GM18511 (cell line): ENCODE measurements around the gene SPCS3.
"Not testable (repeated sequence)": the region's sequence is repeated elsewhere in the genome, so short reads cannot be mapped to it uniquely, and the experiment has no call there.

Experiments used
- ATAC-seq: cut with Tn5 transposase; IDR thresholded peaks from one replicate; pipeline ENCODE4 v1.9.1; 2021; ENCODE audit warnings: mild to moderate bottlenecking, moderate library complexity; ENCODE audit not compliant: unreplicated experiment

SPCS3 gene

GRCh38 chr4:176302283-176303275, 17.2 kb upstream of the SPCS3 start:
- no peak for ATAC-seq

GRCh38 chr4:176303938-176304337, 15.8 kb upstream of the SPCS3 start:
- ATAC-seq: no peak

DNA sequence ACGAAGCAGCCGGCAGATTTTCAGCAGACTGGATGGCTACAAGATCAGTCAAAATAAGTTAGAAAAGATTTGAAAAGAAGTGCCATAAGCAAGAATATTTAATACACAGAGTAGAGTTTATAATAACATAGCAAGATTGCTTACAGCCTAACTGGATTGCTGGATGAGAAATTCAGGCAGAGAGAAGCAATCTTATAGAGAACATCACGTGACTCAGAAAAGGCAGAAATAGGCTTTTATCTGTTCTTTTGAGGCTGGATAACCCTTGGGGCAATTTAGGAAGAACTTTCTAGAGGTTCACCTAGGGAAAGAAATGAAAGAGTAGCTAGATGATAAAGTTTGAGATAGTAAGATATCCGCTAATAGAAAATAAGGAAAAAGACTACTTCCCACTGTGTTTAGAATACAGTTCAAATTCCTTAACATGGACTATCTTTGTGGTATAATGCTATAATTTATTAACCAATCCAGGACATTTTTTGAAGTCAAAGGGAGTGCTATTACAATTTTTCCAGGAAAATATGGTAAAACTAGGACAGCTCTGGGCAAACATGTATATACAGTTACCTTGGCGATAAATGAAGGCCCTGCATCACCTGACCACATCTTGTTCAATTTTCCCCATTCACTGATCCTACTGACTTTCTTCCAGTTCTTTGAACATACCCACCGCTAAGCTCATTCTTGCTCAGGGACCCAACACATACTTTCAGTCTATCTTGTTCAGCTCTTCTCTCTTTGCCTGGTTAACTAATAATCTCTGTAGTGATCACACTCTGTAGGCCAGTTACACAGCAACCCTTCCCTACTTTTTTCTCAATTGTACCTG, 12.7 kb upstream of the SPCS3 start:
- ATAC-seq: no peak

GRCh38 chr4:176307666-176307930, 12.2 kb upstream of the SPCS3 start:
- ATAC-seq: no peak

DNA sequence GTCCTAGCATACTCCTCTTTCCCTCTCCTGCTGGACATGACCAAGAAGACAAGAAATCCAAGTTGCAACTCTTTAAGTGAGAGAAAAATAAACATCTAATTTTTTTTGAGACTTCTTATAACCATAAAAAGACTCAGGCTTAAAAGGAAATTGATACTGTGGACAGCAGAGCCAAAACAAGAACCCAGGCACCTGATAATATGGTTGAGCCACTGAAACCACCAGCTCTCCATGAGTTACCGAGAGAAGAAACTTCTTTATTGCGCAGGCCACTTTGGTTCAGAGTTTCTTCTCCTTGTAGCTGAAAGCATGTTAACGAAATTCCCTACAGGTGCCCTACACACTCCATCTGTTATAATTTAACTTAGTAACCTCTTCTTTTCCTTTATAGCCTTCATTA, 11.3 kb upstream of the SPCS3 start:
- peak; percentile 69 for ATAC-seq

DNA sequence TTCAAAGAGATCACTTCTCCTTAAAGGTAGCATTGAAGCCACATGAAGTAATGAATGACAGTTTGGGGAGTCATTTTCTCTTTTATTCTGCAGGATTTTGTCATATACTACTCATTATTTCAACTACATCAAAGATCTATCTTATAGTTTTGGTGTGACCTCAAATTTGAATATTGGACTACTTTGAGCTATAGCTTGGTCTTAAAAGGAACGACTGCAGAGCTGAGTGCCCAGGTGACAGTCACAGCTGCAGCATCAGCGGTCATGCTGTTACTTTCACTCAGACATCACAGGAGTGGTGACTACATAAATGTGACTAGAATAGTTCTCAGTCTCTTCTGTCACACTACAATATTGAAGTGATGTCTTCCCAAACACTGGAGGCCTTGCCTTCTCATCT, 10.7 kb upstream of the SPCS3 start:
- peak; percentile 98 for ATAC-seq

DNA sequence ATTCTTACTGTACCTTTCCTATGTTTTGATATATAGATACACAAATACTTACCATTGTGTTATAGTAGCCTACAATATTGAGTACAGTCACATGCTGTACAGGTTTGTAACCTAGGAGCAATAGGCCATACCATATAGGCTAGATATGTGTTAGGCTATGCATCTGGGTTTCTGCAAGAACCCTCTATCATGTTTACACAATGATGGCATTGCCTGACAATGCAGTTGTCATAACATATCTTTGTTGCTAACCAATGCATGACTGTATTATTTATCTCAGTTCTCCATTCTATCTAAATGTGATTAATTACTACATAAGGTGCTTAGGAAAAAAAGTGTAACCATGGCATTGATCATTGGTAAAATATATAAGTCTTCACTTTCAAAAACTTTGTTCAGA, 10.0 kb upstream of the SPCS3 start:
- ATAC-seq: no peak

DNA sequence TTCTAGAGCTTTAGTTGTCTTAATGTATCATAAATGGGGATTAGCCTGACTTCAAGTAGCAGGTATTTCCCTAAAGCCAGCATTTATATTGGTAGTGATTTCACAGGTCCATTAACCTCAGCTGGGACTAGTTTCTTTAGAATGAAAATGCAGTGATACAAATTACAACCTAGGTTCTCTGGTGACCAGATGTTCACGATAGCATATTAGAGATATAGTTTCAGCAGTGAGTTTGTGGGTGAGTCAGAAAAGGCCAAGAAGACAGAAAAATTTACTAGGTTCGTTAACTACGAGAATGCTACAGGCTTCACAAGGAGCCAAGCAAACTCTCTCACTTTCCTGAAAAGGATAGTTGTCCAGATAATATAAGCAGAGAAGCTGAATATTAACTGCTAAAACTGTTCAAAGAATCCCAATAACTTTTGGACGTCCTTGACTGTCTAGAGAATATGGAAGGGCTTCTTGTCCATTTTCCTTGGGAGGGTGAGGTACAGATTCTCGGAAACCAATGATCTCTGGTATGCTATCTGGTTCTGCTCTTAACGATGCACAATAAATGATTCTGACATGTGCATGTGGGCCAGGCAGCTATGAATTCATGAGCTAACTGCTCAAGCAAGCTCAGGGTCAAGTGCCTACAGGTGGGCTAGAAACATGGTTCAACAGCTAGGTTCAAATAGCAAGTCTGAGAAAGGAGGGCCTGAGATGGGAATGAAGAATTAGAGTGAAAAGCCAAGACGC, 6.0 kb upstream of the SPCS3 start:
- no peak for ATAC-seq

DNA sequence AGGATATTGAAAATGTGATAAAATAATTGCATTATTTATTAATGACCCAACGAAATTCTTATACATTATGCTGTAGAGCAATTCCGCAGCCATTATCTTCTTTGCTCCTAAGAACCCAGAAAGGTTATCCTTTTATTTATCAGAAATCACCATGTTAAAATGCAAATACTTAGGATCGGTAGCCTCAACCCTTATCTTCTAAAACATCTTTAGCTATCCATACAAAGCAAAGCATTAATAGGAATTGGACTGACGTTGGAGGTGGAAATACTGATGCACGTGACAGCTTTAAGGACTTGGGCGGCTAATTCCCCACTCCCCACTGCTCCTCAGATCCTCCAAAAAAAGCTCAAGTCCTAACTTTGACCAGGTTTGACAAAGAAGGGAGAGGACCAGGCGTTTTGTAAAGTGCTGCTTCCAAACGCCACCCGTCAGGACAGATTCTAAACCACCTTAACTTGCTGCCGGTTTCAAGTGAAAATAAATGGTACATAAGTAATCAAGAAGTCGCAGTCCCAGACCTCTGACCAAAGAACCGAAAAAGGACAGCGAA, 539 bp upstream of the SPCS3 start:
- ATAC-seq: no peak

- peak; percentile 80 for ATAC-seq
These were observed 692 bp downstream of the SPCS3 start for GRCh38 chr4:176320340-176320975.

- no peak for ATAC-seq
These were observed 1.2 kb downstream of the SPCS3 start for GRCh38 chr4:176320976-176321361.

DNA sequence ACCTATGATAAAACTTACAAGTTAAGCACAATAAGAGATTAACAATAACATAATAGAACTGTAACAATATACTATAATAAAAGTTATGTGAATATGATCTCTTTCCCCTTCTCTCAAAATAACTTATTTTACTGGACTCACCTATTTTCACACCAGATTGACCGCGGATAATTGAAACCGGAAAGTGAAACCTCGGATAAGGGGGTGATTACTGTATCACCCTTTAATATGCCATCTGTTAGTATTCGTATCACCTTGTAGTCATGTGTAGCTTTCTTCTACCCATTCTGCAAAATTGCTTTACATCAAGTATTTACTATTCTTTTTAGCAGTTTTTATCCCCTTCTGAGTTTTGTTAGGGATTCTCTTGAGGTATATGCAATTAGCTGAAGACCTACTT, 1.8 kb downstream of the SPCS3 start:
- ATAC-seq: no peak

GRCh38 chr4:176323511-176324160, 3.9 kb downstream of the SPCS3 start:
- ATAC-seq: no peak

DNA sequence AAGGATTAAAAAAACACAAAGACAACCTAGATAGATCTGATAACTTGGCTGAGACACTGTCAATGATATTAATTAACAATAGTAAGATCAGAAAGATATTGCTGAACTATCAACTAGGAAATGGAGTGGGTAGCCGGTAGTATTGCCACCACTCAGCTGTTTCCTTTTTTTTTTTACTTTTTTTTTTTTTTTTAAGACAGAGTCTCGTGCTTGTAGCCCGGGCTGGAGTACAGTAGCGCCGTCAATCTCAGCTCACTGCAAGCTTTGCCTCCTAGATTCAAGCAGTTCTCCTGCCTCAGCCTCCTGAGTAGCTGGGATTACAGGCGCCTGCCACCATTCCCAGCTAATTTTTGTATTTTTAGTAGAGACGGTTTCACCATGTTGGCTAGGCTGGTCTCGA, 5.1 kb downstream of the SPCS3 start:
- ATAC-seq: not testable (repeated sequence)

GRCh38 chr4:176333076-176333475, 13.3 kb downstream of the SPCS3 start:
- ATAC-seq: no peak

GRCh38 chr4:176334066-176334465, 14.3 kb downstream of the SPCS3 start:
- ATAC-seq: no peak

DNA sequence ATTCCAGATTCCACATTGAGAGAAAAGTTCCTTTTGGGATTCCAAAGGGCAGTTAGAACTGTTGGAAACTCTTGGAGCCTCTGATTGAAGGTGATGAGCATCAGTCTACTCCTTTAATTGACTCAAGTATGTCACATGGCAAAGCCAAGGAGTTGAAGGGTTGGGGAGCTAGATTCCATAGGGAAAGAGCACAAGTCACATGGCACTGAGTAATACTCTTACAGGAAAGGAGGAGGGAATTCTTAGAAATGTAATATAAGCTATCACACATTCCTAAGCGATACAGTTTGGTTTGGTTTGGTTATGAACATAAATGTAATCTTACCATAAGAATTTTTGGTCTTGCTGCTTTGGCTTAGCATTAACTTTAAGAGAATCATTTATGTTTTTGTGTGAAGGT, 15.7 kb downstream of the SPCS3 start:
- ATAC-seq: no peak

DNA sequence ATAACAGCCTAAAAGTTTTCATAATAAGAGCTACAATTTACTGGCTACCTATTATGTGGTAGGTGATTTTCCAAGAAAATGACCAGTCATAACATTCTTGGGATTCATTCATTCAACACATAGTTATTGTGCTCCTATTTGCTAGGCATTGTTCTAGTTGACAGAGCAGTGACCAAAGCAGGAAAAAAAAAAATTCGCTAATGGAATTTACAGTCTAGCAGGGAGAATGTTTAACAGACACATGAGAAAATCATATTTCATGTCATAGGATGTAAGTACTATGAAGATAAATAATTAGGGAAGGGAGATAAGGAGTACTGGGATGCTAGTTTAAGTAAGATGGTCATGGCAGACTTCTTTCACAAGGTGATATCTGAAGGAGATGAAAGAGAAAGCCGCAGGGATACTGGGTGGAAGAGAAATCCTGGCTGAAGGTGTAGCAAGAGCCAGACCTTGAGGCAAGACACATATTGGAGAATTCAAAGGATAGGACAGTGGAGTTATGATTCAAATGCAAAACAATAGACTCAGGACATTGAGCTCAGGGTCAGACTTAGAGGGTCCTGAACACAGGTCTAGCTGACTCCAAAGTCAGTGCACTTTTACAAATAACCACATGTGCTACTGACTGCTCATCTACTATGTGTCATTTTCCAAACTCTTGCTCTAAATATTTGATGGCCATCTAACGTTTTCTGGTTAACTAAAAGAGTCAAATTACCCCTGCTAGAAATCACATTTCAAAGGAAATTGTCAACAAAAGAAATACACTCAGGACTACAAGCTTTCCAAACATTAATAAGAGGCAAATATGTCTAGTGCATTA, 20.4 kb downstream of the SPCS3 start:
- ATAC-seq: peak; percentile 27
